HEK293T (cell line): ENCODE data around the gene NXPH4.

Experiments used
- CTCF ChIA-PET: fragments of 350-600 bp; formaldehyde crosslinking; extraction: SDS; loops from one replicate; lab custom pipeline; 2021; ENCODE audit warnings: antibody characterized with exemption, inconsistent platforms; lab: Yijun Ruan, JAX
- POLR2A ChIA-PET: fragments of 350-600 bp; formaldehyde crosslinking; extraction: SDS; loops from one replicate; lab custom pipeline; 2020; ENCODE audit warnings: antibody characterized with exemption, inconsistent platforms; lab: Yijun Ruan, JAX
- DNase-seq: peaks from one replicate; pipeline ENCODE4 v3.0.0; 2012; ENCODE audit warnings: mixed read lengths; ENCODE audit errors: extremely low spot score
- ARNT ChIP-seq: fragments of 450-650 bp; IDR thresholded peaks from 2 replicates; pipeline ENCODE4 v1.6.1; 2017; ENCODE audit warnings: mild to moderate bottlenecking
- BHLHE40 ChIP-seq: fragments of 450-650 bp; IDR thresholded peaks from 2 replicates; pipeline ENCODE4 v1.6.1; 2016; ENCODE audit warnings: mild to moderate bottlenecking, moderate library complexity, borderline replicate concordance
- CTBP1 ChIP-seq: fragments of 450-650 bp; IDR thresholded peaks from 2 replicates; pipeline ENCODE4 v1.6.1; 2016; ENCODE audit warnings: borderline replicate concordance
- ELF4 ChIP-seq: fragments of 450-650 bp; IDR thresholded peaks from 2 replicates; pipeline ENCODE4 v1.6.1; 2017; ENCODE audit warnings: antibody characterized with exemption
- FOXA1 ChIP-seq: fragments of 450-650 bp; IDR thresholded peaks from 2 replicates; pipeline ENCODE4 v1.6.1; 2016; ENCODE audit warnings: mild to moderate bottlenecking
- FOXK2 ChIP-seq: fragments of 450-650 bp; IDR thresholded peaks from 2 replicates; pipeline ENCODE4 v1.6.1; 2016; ENCODE audit warnings: mild to moderate bottlenecking
- FOXM1 ChIP-seq: fragments of 450-650 bp; IDR thresholded peaks from 2 replicates; pipeline ENCODE4 v1.6.1; 2017; ENCODE audit warnings: mild to moderate bottlenecking, borderline replicate concordance
- HDGF ChIP-seq: fragments of 450-650 bp; IDR thresholded peaks from 2 replicates; pipeline ENCODE4 v1.6.1; 2017; ENCODE audit warnings: antibody characterized with exemption, borderline replicate concordance
- L3MBTL2 ChIP-seq: fragments of 450-650 bp; conservative IDR thresholded peaks from 2 replicates; pipeline ENCODE4 v1.6.1; 2016; ENCODE audit warnings: mild to moderate bottlenecking
- LEF1 ChIP-seq: fragments of 450-650 bp; IDR thresholded peaks from 2 replicates; pipeline ENCODE4 v1.6.1; 2017; ENCODE audit warnings: mild to moderate bottlenecking, borderline replicate concordance
- NFRKB ChIP-seq: fragments of 450-650 bp; IDR thresholded peaks from 2 replicates; pipeline ENCODE4 v1.6.1; 2016; ENCODE audit warnings: mild to moderate bottlenecking, moderate library complexity
- PKNOX1 ChIP-seq: fragments of 450-650 bp; IDR thresholded peaks from 2 replicates; pipeline ENCODE4 v1.6.1; 2016
- SP1 ChIP-seq: fragments of 450-650 bp; IDR thresholded peaks from 2 replicates; pipeline ENCODE4 v1.6.1; 2017
- SUZ12 ChIP-seq: fragments of 450-650 bp; IDR thresholded peaks from 2 replicates; pipeline ENCODE4 v1.6.1; 2016; ENCODE audit warnings: mild to moderate bottlenecking
- TARDBP ChIP-seq: fragments of 450-650 bp; IDR thresholded peaks from 2 replicates; pipeline ENCODE4 v1.6.1; 2016
- ZNF384 ChIP-seq: fragments of 450-650 bp; IDR thresholded peaks from 2 replicates; pipeline ENCODE4 v1.6.1; 2016

NXPH4 gene

DNA sequence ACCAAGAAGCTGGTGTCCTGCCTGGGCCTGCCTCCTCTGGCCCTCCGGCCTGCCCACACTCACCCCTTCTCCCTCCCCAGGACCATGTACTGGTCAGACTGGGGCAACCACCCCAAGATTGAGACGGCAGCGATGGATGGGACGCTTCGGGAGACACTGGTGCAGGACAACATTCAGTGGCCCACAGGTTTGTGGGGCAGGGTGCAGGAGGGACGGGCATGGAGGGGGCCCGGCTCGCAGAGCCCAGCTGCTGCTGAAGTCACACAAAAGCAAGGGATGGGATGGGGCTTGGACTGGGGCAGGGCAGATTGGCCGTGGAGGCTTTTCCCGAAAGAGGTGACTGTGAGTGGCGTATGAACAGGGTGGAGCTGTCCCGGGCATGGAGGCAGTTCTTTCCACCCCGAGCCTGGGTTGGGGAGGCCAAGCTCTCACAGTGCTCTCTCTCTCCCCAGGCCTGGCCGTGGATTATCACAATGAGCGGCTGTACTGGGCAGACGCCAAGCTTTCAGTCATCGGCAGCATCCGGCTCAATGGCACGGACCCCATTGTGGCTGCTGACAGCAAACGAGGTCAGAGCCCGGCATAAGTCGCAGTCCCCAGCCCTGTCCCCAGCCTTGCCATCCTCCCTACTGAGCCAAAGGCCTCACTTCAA is 7.8 kb upstream of the NXPH4 start:
- ChIA-PET CTCF (interaction anchor here (1.4 kb wide), 1 partner anchor 35 kb away, joined by 4 read pairs; no protein-coding TSS in a partner anchor), POLR2A (interaction anchor here (1.1 kb wide), 1 partner anchor 20 kb away, joined by 3 read pairs; the partner anchor contains the start of gene SHMT2)
- DNase-seq, result no peak

DNA sequence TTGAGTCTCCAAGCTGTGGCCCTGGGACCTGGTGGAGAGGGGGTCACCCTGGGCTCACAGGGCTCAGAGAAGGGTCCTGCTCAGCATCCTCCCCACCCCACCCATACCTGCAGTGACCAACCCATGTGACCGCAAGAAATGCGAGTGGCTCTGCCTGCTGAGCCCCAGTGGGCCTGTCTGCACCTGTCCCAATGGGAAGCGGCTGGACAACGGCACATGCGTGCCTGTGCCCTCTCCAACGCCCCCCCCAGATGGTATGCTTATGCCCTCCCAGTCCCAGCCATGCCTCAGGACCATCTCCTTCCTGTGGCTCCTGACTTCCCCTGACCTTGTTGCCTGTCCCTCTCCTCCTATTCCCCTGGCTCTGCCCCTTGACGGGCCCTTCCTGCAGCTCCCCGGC is 6.7 kb upstream of the NXPH4 start:
- TF ChIP-seq CTBP1, result no peak
- TF ChIP-seq ZNF384, result no peak
- TF ChIP-seq HDGF, result no peak
- TF ChIP-seq PKNOX1, result no peak
- TF ChIP-seq L3MBTL2, result no peak
- TF ChIP-seq FOXK2, result no peak
- TF ChIP-seq NFRKB, result no peak
- TF ChIP-seq FOXM1, result no peak
- no peak for TF ChIP-seq LEF1
- TF ChIP-seq BHLHE40, result no peak
- TF ChIP-seq SP1, result no peak
- TF ChIP-seq FOXA1, result no peak
- no peak for TF ChIP-seq SUZ12
- no peak for TF ChIP-seq TARDBP
- TF ChIP-seq ELF4, result no peak
- no peak for TF ChIP-seq ARNT
- ChIA-PET CTCF (interaction anchor here (0.8 kb wide), 1 partner anchor 34 kb away, joined by 3 read pairs; no protein-coding TSS in a partner anchor), POLR2A (no interaction called here)
- DNase-seq, result no peak

More for the DNA sequence above, 7.8 kb upstream of the NXPH4 start:
- no peak for TF ChIP-seq ELF4
- no peak for TF ChIP-seq HDGF
- TF ChIP-seq LEF1, result no peak
- TF ChIP-seq TARDBP, result no peak
- TF ChIP-seq FOXA1, result no peak
- TF ChIP-seq L3MBTL2, result no peak
- TF ChIP-seq BHLHE40, result no peak
- TF ChIP-seq SUZ12, result no peak
- no peak for TF ChIP-seq PKNOX1
- TF ChIP-seq CTBP1, result no peak

DNA sequence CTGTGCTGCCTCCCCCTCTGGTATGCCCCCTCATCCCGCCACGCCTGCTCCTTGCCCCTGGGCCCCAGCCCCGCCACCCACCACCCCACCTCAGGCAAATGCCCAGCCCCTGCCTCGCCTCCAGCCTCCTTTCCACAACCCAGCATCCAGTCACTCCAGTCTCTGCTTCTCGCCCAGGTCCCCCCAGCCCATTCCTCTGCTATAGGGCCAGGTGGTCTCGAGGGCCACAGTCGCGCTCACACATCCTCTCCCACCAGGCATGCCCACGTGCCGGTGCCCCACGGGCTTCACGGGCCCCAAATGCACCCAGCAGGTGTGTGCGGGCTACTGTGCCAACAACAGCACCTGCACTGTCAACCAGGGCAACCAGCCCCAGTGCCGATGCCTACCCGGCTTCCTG is 6.1 kb upstream of the NXPH4 start:
- POLR2A ChIA-PET, result interaction anchor here (1.0 kb wide), 1 partner anchor 19 kb away, joined by 4 read pairs; the partner anchor contains the start of gene SHMT2
- no peak for DNase-seq
- no peak for TF ChIP-seq ARNT
- no peak for TF ChIP-seq FOXK2
- TF ChIP-seq BHLHE40, result no peak
- no peak for TF ChIP-seq CTBP1
- CTCF ChIA-PET, result interaction anchor here (0.8 kb wide), 1 partner anchor 33 kb away, joined by 3 read pairs; no protein-coding TSS in a partner anchor

- ChIA-PET POLR2A (interaction anchor here (1.0 kb wide), 1 partner anchor 19 kb away, joined by 4 read pairs; the partner anchor contains the start of gene SHMT2), CTCF (interaction anchor here (0.8 kb wide), 1 partner anchor 33 kb away, joined by 3 read pairs; no protein-coding TSS in a partner anchor)
- TF ChIP-seq NFRKB, result no peak
- no peak for TF ChIP-seq L3MBTL2
- TF ChIP-seq FOXA1, result no peak
- no peak for TF ChIP-seq SUZ12
- TF ChIP-seq TARDBP, result no peak
- no peak for TF ChIP-seq CTBP1
- no peak for TF ChIP-seq ZNF384
- no peak for TF ChIP-seq BHLHE40
- no peak for TF ChIP-seq LEF1
- TF ChIP-seq ARNT, result no peak
- TF ChIP-seq ELF4, result no peak
- TF ChIP-seq FOXK2, result no peak
- TF ChIP-seq HDGF, result no peak
- TF ChIP-seq FOXM1, result no peak
- TF ChIP-seq SP1, result no peak
- TF ChIP-seq PKNOX1, result no peak
- no peak for DNase-seq
Measured at GRCh38 chr12:57210926-57211692, 5.5 kb upstream of the NXPH4 start.

- ChIA-PET CTCF (interaction anchor here (4.7 kb wide), 1 partner anchor 30 kb away, joined by 121 read pairs; a partner anchor contains a TSS), POLR2A (no interaction called here)
- DNase-seq, result no peak
- TF ChIP-seq FOXA1 (no peak), ELF4 (no peak), FOXM1 (no peak), TARDBP (no peak), ARNT (no peak), SP1 (no peak), ZNF384 (no peak), BHLHE40 (no peak), HDGF (no peak)
Measured at GRCh38 chr12:57211791-57212700, 4.5 kb upstream of the NXPH4 start.
